Fibroblast of gingiva (primary cell): ENCODE results near the gene B3GLCT.

ENCODE experiments used
- DNase-seq: peaks from one replicate; pipeline ENCODE4 v3.0.0-alpha.2; 2011; ENCODE audit warnings: low read depth

Gene B3GLCT

DNA sequence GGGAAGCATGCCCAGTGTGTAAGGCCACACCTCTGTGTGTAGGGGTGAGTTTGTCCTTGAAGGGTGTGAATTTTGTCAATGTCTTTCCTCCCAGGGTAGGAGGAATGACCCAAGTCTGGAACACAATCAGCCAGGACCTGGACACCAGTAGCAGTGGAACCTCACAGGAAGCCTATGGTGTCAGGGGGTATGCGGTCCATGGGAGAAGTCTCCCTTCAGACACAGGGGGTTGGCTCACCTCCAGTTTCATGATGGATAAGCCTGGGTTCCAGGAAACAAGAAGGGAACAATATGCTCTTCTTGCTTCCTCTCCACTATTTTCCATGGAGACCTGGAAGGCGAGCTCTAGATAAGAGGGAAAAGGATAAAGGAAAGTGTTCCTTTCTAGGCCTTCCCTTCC is 23.9 kb downstream of the B3GLCT start:
- DNase-seq: no peak

DNA sequence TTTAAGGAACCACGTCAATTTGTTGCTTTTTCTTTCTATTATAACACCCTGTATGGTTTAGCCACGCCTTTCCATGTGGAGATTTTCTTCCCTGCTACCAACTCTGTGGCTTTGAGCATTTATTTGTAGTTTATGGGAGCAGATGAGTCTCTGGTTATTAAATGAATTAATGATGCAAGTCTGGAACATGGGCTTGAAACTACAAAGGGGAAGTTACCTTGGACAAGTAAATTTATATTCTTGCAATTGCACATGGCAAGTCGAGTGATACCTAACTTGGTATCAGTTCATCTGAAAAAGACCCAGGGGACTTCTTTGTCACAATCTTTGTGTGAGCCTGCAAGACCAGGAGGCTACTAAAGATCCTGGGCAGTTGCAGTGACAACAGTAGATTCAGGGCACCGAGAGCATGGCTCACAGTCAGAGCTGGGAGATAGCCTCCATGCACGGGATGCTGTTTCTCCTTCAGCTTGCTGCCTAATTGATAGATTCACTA is 24.4 kb downstream of the B3GLCT start:
- DNase-seq: no peak

DNA sequence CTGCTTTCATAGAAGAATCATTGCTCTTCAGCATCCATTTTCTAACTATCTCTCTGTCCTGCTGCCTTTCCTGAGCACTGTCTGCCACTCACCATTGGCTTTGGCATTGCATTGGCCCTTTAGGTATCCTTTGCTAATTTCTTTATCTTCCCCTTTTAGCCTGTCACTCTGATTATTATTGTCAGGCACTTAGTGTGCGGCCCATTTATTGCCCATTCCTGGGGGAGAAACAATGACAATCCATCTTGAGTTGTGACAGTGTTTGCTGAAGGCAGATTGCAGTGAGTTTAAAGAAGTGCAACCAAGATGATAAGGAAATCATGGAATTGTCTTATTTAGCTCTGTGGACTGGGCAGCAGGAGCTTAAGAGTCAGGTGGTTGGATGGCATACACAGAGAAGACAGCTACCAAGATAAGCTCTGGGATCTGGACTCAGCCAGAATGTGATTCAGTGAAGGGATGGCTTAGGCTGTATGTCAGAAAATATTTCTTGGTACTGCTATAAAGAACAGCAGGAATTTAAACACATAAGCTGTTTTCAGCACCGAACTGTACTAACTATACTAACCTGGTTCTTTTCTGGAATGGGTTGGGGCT is 25.3 kb downstream of the B3GLCT start:
- DNase-seq: no peak

DNA sequence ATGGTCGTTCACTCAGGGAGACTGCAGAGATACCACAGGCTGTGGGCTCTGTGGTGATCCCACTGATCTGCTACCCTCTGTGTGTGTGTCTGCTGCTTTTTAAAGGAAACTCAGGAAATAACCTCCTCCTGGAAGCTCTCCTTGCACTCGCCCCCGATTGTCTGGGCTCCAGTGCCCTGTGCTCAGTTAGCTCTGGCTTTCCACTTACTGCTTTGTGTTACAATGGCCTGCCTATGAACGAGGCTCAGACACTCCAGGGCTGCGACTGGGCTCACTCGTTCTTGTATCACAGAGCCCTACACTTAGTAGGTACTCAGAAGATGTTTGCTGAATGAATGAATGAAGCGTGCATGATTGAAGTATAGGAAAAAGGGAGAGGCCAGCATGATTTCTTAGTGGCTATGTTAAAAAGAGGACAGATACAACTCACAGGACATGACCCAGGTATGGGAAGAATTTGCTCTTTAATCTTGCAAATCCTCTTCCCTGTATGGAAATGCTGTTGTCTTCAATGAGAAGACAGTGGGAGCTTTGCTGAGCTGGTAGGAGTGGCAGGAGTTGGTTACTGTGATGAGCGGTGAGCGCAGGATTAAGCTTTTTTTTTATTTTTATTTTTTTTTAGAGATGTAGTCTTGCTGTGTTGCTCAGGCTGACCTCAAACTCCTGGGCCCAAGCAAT is 26.4 kb downstream of the B3GLCT start:
- no peak for DNase-seq

DNA sequence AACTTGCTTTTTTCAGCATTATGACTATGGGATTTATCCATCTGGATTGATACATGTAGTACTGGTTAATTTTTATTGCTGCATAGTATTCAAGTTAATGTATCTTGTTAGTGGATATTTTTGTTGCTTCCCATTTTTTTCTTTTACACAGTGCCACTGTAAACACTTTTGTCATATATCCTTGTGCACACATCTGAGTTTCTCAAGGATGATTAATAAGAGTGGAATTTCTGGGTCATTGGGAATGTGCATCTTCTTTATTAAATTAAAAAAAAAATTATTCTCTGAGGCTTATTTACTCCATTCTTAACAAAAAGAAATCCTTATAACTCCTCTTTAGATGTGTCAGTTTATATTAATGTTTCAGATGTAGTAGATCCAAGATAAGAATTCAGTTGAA is 27.3 kb downstream of the B3GLCT start:
- no peak for DNase-seq

DNA sequence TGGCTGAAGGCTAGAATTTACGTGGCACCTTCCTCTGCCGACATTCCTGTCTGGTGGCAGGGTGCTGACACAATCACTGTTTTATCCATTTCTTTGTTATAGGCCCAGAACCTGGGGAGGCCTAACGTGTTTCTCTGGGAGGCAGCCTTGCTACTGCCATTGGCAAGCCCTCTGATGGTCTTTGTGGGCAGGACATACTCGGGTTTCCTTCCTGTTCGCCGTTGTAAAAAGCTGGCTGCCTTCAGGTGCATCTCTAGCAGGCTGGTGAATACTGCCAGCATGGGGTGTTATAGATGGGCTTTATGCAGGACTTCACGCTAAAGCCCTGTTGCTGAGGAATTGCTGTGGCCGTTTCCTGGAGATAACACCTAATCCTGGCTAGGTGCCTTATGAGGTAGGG is 28.1 kb downstream of the B3GLCT start:
- DNase-seq: no peak

DNA sequence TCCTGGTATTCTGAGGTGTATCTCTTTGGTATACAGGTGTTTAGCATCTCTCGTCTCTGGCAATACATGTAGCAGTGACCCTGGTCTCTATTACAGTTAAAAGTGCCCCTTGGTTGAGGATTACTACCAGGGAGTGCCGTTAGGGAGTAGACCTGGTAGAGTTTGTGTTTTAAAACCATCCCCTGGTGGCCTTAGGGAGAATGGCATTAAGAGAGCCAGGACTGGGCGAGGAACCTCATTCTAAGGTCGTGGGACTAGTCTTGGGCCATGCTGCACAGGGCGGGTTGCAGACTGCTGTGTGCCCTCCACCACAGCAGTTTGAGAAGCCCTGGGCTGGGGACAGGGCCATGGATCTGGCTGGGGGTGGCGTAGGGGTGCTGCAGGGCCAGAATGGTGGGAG is 35.0 kb downstream of the B3GLCT start:
- no peak for DNase-seq

DNA sequence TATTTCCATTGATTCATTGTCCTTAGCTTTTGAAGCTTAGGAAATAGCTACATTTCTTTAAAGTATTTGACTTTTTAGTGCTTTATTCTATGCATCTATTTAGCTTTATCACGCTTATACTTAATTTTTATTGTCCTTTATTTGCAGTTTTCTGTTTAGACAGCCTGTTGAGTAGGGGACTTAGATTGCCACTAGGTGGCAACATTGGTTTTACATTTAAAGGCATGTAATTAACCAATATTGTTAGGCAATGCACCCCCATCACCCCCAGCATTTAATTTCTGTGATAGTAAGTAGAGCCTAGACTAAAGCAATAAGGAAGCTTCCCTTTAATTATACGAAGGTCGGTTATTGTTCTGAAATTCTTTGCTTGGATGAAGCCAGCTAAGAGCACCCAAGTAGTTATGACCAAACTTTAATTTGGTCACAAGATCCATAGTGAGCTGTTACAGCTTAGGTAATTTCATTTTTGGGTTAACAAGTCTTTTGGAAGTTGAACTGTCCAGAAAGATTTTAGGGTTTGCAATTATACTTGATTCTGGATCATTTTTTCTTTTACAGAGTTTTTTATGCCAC is 36.5 kb downstream of the B3GLCT start:
- peak; percentile 60 for DNase-seq

DNA sequence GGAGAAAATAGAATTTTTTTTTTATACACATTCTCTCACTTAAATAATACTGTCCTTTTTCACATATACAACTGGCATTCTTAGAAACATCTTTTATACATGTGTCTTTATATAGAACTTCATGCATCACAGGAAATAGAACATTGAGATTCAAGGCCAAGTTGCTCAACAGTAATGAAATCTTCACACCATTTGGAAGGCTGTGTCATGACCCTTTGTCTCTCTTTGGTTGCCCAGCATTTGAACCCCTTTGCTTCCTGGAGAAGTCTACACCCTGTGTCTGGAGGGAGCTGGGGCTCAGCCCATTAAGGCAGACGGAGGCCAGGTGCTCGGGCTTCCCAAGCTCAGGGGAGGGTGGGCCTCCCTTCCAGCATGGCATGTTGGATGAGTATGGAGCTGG is 41.1 kb downstream of the B3GLCT start:
- DNase-seq: no peak

DNA sequence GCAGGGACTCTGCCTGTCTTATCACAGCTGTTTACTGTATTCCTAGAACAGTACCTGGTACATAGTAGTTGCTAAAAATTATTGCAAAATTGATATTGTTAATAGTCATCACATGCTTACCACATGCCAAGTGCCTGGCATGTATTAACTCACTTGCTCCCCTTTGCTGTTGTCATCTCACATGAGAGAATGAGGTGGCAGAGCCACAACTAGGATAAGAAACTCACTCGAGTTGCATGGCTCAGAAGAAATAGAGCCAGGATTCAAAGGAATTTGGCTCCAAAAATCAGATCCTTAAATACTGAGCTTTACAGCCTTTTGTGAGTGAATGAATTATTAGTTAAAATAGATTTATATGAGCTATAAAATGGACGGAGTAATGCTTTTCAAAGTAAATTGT is 42.6 kb downstream of the B3GLCT start:
- DNase-seq: no peak

DNA sequence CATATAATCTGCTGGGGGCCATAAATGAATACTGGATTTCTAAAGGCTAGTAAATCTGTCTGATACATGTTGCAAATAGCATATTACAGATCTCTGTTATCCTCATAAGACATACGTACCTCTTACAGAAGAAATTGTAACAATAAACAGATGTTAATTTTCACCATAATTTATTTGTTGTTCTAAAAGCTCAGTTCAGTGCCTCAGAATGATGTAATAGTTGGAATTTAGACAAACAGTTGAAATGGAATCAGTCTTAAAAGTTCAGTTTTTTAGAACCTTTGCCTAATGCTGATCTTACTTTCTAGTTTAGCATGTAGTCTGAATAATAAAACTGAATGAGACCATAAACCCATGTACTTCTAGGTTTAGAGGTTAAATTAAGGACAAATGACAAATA is 43.1 kb downstream of the B3GLCT start:
- DNase-seq: peak; percentile 69

DNA sequence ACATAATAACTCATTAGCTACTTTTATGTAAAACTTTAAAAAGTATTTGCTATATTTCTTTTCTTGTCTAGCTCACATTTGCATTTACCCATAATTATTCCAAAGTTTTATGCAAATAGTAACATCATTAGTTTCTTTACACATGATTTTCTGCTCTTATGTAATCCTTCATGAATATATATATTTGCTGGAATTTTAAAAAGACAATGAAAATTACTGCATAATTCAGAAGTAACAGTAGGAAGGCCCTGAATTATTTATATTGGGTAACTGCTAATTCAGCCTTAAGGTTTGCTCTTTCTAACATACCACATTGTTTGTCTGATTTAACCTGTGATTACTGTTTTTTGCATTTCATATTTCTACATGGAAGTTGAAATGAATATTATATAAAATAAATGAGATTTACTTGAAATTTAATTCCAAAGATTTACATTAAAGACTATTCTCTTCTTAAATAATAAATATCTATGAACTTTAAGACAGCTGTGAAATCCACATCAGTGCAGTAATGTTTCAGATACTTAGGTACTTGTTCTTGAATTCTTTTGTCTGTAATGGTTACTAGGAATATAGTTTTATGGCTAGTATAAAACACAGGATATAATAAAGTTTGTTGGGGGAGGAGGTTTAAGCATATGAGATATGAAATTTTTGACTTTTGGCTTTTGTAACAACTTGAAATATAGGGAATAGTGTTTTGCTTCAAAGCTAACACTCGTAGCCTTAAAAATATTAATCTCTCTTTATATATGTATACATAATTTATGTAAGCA is 46.0 kb downstream of the B3GLCT start:
- no peak for DNase-seq

DNA sequence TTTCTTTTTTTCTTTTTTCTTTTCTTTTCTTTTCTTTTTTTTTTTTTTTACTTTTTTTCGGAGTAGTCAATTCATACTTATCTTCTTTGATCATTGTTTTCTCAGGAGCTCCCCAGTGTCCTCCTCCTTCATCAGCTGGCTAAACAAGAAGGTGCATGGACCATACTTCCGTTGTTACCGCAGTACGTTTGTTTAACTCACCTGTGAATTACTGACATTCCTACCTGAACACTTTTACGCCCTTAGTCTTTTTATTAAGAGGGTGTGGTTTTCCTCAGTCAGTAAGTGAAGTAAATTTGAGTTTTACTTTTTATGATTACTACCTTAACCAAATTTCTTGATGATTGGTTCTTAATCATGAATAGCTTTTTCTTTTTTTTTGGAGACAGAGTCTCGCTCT is 47.1 kb downstream of the B3GLCT start:
- DNase-seq: no peak

DNA sequence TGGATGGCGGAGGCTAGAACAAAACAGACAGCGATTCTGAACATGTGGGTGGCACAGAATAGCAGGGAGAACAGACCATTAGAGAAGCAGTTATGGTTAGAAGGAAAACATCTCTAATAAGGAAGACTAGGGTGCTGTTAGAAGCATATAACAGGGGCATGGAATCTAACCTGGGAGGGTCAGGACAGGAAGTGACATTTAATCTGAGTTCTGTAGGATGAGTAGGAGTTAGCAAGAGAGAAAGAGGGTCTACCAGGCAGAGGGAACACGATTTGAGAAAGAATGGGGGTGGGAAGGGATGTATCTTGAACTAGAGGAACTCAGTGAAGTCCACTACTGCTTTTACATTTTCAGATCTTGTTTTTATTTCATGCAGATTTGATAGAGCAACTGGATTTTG is 48.6 kb downstream of the B3GLCT start:
- no peak for DNase-seq

DNA sequence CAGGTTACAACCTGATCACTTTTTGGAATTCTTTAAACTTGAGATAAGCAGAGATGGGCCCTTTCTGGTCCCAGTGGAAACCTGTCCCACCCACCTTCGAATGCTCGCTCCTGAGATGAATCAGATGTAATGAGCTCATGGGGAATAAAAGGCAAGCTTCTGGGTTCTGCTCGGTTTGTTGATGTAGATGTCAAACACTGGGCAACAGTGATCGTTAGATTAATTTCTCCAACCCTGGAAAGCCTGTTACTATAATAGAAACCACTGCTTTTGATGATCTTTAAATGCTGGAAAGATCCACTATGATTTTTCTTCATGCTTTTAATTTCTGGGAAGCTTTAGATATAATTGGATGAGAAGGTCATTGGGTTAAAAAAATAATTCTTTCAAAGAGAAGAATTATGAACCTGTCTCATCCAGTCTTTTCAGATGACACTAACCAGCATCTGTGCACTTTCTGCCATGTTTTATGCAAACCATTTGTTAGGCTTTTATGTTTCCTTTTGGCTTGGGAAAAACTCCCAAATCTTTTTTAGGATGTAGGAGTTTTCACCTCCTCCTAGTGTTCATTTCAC is 49.3 kb downstream of the B3GLCT start:
- no peak for DNase-seq

DNA sequence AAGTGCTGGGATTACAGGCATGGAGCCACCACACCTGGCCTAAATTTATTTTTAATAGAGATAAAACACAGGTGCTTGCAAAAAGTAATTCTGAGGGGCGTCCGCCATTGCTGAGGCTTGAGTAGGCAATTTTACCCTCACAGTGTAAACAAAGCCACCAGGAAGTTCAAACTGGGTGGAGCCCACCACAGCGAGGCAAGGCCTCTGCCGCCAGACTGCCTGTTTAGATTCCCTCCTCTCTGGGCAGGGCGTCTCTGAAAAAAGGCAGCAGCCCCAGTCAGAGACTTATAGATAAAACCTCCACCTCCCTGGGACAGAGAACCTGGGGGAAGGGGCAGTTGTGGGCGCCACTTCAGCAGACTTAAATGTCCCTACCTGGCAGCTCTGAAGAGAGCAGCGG is 50.7 kb downstream of the B3GLCT start:
- DNase-seq: no peak

DNA sequence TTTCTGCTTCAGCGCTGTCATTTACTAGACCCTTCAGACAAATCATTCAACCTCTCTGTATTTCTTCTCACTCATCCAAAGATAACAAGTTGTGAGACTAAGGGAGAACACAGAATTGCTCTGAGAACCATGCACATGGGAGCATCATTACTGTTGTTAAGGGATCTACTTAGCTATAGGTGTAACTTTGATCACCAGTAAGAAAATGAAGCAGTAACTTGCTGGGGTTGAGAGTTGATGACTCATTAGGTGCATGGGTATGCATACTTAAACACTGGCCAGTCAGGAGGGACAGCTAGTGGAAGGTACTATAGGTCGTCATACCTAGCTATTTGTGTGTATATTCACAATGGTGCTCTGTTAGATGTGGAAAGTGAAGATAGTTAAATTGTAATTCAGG is 61.5 kb downstream of the B3GLCT start:
- no peak for DNase-seq

DNA sequence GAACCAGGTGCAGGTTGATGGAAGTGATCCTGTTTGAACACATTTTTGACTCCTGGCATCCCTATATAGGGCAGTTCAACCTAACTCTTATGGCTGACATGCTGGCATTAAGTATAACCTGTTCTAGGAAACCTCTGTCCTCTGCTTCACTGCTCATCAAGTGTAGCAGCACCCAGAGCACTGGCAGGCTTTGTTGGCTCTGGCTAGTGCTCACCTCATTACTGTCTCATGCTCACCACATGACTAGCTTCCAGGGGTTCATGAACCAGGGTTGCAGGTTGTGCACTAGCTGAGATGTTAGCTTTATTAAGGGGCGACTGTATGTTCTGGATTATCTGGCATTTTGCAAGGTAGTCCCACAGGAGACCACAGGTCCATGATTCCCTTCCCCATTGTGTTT is 63.6 kb downstream of the B3GLCT start:
- DNase-seq: no peak

DNA sequence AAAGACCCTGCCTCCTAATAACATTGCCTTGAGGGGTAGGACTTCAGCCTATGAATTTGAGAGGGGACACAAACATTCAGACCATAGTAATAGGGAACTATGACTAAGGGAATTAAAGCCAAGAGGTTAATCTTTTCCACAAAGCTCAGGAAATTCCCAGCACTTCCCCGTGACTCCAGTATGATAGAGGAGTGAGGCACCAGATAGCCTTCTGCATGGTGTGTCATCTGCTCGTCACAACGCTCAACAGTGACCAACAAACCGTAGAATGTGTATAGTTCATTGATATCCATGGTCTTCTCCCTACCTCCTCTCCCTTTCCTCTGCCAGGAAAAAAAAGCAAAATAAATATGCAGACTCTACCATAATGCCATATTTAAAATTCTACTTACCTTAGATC is 64.4 kb downstream of the B3GLCT start:
- DNase-seq: no peak

DNA sequence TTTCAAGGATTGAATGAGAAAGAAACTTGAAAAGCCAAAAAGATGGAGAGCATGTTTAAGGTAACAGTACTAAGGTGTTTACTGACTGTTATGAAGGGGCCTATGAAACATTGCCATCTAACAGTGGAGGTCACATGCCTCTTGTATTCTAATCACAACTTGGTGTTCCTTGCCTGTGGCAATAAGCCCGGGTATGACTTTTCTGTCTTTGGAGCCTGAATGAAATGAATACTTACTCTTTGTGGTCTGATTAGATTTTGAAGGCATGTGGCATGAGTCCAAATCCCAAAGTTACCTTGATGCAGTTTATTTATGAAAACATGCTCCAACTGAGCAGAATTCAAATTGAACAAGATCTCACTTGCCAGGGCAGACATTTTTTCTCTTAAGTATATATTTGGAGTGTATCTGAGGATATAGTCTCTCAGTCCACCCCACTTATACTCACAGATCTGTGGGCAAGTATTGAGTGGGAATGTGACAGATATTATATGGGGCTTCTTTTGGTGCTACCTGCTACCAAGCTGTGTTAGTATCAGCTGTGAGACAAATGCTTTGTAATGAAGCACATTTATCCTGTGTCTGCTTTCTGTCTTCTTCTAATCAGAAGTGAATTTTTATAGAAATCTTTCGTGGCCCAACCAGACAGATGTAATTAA is 67.5 kb downstream of the B3GLCT start:
- no peak for DNase-seq

DNA sequence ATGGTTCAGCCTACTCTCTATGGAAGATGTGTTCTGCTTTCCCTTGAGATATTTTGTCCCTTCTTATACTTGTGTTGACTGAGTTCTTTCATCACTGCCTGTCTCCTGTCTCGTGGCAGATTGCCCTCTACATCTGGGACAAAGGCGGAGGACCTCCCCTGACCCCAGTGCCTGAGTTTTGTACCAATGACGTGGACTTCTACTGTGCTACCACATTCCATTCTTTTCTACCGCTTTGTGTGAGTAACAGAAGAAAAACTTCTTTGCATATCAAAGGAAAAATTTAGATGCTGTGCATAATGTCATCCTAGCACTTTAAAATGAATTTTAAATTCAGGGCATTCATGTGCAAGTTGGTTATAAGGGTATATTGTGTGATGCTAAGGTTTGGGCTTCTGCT is 74.6 kb downstream of the B3GLCT start:
- DNase-seq: peak; percentile 6

DNA sequence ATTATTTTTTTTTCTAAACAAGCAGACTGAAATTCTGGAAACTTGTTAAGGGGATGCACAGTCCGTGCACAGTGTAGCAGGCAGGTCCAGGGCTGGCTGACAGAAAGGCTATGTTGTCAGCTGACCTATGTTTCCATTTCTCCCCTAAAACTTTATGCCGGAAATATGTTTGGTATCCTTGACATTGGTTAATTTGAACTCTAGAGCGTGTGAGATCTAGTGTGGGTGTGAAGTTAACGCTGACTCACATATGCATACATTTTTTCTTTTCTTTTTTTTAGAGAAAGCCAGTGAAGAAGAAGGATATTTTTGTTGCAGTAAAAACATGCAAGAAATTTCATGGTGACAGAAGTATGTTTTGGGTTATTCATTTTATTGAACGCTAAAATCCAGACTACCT is 76.6 kb downstream of the B3GLCT start:
- no peak for DNase-seq
